Measurements from ENCODE around the gene KCNIP2.
A peak's percentile ranks its signal among the peaks of the same experiment; 100 is the strongest.
"Not testable (repeated sequence)": the region's sequence is repeated elsewhere in the genome, so short reads cannot be mapped to it uniquely, and the experiment has no call there.

KCNIP2 gene

GRCh38 chr10:101824736-101825135 is 18.9 kb downstream of the KCNIP2 start:
- peaks cover 20% of the 10 kb centered on the region for H3K4me1 Mint-ChIP-seq (ENCODE audit: low read depth)
- H3K36me3 Mint-ChIP-seq (ENCODE audit: low read depth), result peaks cover 8% of the 10 kb centered on the region
- no peaks in the 10 kb centered on the region for H3K9me3 Mint-ChIP-seq
- no peak overlapping the region for H3K4me3 Mint-ChIP-seq
- no peaks in the 10 kb centered on the region for H3K27me3 Mint-ChIP-seq
- no peak overlapping the region for H3K27ac Mint-ChIP-seq

- peaks cover 41% of the 10 kb centered on the region for H3K4me1 Mint-ChIP-seq (ENCODE audit: low read depth)
- peak overlapping the region; percentile 90 for H3K4me3 Mint-ChIP-seq
- peaks cover 22% of the 10 kb centered on the region for H3K36me3 Mint-ChIP-seq (ENCODE audit: low read depth)
- no peaks in the 10 kb centered on the region for H3K9me3 Mint-ChIP-seq
- no peaks in the 10 kb centered on the region for H3K27me3 Mint-ChIP-seq
- H3K27ac Mint-ChIP-seq, result peak overlapping the region; percentile 98
Observed at GRCh38 chr10:101818872-101819633, 24.5 kb downstream of the KCNIP2 start.

GRCh38 chr10:101818119-101818871 is 25.3 kb downstream of the KCNIP2 start, which contains the start of gene OGA:
Gene OGA (minus strand): TSS chr10:101818444. CDS start chr10:101818022, 422 bp downstream.
- peak within 1 kb of the TSS; percentile 90 for H3K4me3 Mint-ChIP-seq
- no peaks in the 10 kb centered on the region for H3K9me3 Mint-ChIP-seq
- peak within 1 kb of the TSS; percentile 98 for H3K27ac Mint-ChIP-seq
- no peaks in the 10 kb centered on the region for H3K27me3 Mint-ChIP-seq
- H3K4me1 Mint-ChIP-seq (ENCODE audit: low read depth), result peaks cover 48% of the 10 kb centered on the region
- peaks cover 27% of the 10 kb centered on the region for H3K36me3 Mint-ChIP-seq (ENCODE audit: low read depth)

DNA sequence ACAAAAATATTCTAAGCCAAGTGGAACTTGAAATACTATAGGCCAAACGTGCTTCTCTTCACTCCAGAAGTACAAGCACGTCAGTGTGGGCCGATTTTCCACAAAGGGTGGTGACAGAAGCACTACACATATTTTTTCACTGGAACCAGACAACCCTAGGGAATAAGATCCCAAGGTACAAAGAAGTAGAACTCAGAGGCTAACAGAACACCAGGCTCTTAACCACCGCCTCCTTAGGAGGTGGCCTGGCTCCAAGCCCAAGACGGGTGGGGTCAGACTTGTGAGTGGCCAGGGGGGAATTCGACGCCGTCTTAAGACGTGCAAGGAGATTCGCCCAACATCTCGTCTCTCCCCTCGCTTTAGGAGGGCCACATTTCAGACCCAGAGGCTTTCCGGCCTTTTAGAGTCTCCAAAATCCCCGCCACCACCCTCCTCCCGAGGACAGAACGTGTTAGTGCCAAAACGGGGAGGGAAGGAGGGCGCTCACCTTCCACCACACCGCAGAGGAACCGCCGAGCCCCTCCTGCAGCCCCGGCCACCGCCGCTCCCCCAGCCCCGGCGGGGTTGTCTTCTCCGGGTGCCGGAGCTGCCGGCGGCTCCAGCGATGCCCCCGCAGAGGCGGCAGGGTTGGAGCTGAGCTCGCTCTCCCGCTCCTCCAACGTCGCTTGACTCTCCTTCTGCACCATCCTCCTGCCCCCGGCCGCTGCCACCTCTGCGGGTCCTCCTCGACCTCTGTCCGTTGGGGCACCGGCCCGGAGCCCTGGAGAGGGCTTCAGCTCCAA is 26.1 kb downstream of the KCNIP2 start:
- Mint-ChIP-seq H3K27ac (peak overlapping the region; percentile 98), H3K27me3 (no peaks in the 10 kb centered on the region), H3K36me3 (ENCODE audit: low read depth) (peaks cover 35% of the 10 kb centered on the region), H3K4me3 (peak overlapping the region; percentile 90), H3K4me1 (ENCODE audit: low read depth) (peaks cover 56% of the 10 kb centered on the region), H3K9me3 (no peaks in the 10 kb centered on the region)

- H3K4me3 Mint-ChIP-seq, result peak overlapping the region; percentile 90
- H3K27me3 Mint-ChIP-seq, result no peaks in the 10 kb centered on the region
- peaks cover 39% of the 10 kb centered on the region for H3K36me3 Mint-ChIP-seq (ENCODE audit: low read depth)
- H3K4me1 Mint-ChIP-seq (ENCODE audit: low read depth), result peaks cover 58% of the 10 kb centered on the region
- peak overlapping the region; percentile 98 for H3K27ac Mint-ChIP-seq
- no peaks in the 10 kb centered on the region for H3K9me3 Mint-ChIP-seq
Observed at GRCh38 chr10:101816913-101817336, 26.7 kb downstream of the KCNIP2 start.

DNA sequence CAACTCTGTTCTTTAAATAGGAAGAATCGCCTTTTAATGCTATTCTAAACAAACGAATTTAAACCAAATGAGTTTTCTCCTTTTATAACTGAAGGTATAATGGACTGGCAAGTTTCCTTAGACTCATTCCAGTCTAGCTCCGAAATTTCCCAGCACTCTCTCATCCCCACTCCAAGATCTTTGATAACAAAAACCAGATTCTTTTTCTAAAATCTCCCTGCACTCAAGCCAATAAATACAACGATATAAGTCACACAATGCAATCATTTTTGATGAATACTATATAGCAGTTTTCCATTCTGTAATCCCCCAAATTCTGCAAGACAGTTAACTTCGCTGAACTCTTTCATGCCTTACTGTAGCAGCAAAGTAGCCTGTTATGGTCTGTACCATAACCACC is 27.2 kb downstream of the KCNIP2 start:
- Mint-ChIP-seq H3K4me3 (peak overlapping the region; percentile 90), H3K36me3 (ENCODE audit: low read depth) (peaks cover 44% of the 10 kb centered on the region), H3K27ac (peak overlapping the region; percentile 98), H3K4me1 (ENCODE audit: low read depth) (peaks cover 59% of the 10 kb centered on the region), H3K27me3 (no peaks in the 10 kb centered on the region), H3K9me3 (no peaks in the 10 kb centered on the region)

DNA sequence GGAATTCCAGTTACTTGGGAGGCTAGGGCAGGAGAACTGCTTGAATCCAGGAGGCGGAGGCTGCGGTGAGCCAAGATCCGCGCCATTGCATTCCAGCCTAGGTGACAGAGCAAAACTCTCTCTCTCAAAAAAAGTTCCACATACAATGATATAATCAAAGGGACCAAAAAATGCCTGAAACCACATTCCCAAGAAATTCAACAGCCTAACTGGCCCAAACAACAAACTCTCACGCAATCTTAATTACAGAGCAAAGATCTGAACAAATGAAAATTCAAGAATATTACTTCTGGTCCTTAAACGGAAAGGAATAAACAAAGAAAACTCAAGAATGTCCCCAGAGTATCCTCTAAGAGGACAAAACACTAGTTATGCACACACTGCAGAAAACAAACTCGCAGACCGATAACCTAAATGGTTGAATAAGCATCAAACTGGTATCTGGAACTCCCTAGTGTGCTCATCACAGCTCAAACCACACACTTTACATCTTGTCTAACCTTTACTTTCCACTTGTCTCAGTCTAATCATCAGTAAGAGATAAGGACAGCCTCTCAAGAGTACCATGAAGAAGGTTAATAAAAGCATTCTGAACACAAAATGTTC is 29.0 kb downstream of the KCNIP2 start:
- no peaks in the 10 kb centered on the region for H3K27me3 Mint-ChIP-seq
- no peaks in the 10 kb centered on the region for H3K9me3 Mint-ChIP-seq
- peaks cover 53% of the 10 kb centered on the region for H3K36me3 Mint-ChIP-seq (ENCODE audit: low read depth)
- H3K27ac Mint-ChIP-seq, result peak overlapping the region; percentile 98
- H3K4me3 Mint-ChIP-seq, result peak overlapping the region; percentile 90
- H3K4me1 Mint-ChIP-seq (ENCODE audit: low read depth), result peaks cover 61% of the 10 kb centered on the region

- peaks cover 65% of the 10 kb centered on the region for H3K36me3 Mint-ChIP-seq (ENCODE audit: low read depth)
- H3K27me3 Mint-ChIP-seq, result no peaks in the 10 kb centered on the region
- H3K4me1 Mint-ChIP-seq (ENCODE audit: low read depth), result peaks cover 58% of the 10 kb centered on the region
- H3K27ac Mint-ChIP-seq, result peak overlapping the region; percentile 4
- H3K4me3 Mint-ChIP-seq, result no peak overlapping the region
- no peaks in the 10 kb centered on the region for H3K9me3 Mint-ChIP-seq
Observed at GRCh38 chr10:101812606-101813005, 31.0 kb downstream of the KCNIP2 start.

DNA sequence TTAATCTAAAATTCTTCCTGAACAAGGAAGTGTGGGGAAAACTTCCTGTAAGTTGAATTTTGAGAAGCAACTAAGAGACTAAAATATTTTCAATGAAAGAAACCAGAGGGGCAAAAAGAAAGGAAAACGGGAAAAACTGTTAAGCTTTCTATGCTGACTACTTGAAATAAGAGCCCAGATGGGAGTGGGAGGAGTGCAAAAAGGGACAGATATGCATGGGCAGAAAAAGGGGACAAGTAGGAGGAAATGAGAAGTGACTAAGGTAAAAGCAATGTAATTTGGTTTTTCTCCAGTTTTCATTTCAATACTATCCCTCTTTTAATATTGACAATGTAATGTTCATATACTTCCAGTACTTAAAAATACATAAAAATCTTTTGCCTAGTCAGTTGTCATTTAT is 36.4 kb downstream of the KCNIP2 start:
- H3K27ac Mint-ChIP-seq, result peak overlapping the region; percentile 51
- peaks cover 53% of the 10 kb centered on the region for H3K36me3 Mint-ChIP-seq (ENCODE audit: low read depth)
- peaks cover 38% of the 10 kb centered on the region for H3K4me1 Mint-ChIP-seq (ENCODE audit: low read depth)
- H3K4me3 Mint-ChIP-seq, result no peak overlapping the region
- H3K9me3 Mint-ChIP-seq, result no peaks in the 10 kb centered on the region
- no peaks in the 10 kb centered on the region for H3K27me3 Mint-ChIP-seq

DNA sequence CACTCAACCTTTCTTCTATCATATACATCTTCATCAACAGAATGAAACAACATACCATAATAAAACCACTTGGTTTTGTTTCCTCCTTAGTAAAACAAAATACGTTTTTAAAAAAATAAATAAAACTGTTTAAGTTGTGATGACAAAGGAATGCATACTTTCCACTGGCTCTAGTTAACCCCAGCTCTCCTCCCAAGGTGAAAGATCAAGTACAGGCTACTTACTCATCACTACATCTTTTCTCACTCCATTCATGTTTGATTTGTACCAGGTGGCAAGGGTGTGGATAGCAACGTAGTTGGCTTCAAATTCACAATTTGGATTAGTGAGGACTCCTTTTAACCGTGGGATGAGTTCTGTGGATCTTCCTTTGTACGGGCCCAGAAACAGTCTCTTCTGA is 40.1 kb downstream of the KCNIP2 start:
- peaks cover 31% of the 10 kb centered on the region for H3K4me1 Mint-ChIP-seq (ENCODE audit: low read depth)
- no peak overlapping the region for H3K4me3 Mint-ChIP-seq
- H3K36me3 Mint-ChIP-seq (ENCODE audit: low read depth), result peaks cover 55% of the 10 kb centered on the region
- no peaks in the 10 kb centered on the region for H3K9me3 Mint-ChIP-seq
- H3K27ac Mint-ChIP-seq, result no peak overlapping the region
- H3K27me3 Mint-ChIP-seq, result no peaks in the 10 kb centered on the region

DNA sequence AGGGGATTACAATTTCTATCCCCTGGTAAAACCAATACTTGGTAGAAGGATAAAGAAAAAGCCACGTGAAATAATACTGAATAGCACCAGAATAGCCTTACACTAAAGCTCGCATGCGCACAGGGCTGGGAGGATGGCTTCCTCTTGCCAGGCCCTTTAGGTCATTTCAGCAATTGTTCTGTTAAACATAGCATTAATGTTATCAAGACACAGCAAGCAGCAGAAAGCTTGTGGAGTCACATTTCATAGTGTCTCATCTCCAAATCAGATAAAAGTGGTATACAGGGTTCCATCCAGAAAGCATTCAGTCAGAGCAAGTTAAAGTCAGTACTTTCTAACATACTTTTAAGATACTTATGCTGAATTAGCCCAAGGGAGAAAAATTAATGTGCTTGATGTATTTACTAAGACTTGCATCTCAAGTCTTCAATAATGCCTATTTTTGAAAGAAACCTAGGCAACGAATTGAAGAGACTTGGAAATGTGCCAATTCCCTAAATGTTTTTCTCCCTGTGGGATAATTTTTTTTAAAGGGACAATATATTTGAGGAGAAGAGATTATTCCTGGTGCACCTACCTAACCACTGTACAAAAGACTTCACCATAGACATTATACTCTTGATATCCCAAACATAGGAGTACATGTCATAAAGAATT is 46.1 kb downstream of the KCNIP2 start:
- H3K36me3 Mint-ChIP-seq (ENCODE audit: low read depth), result peaks cover 83% of the 10 kb centered on the region
- no peaks in the 10 kb centered on the region for H3K9me3 Mint-ChIP-seq
- no peak overlapping the region for H3K27ac Mint-ChIP-seq
- no peak overlapping the region for H3K4me3 Mint-ChIP-seq
- no peaks in the 10 kb centered on the region for H3K27me3 Mint-ChIP-seq
- H3K4me1 Mint-ChIP-seq (ENCODE audit: low read depth), result peaks cover 23% of the 10 kb centered on the region

DNA sequence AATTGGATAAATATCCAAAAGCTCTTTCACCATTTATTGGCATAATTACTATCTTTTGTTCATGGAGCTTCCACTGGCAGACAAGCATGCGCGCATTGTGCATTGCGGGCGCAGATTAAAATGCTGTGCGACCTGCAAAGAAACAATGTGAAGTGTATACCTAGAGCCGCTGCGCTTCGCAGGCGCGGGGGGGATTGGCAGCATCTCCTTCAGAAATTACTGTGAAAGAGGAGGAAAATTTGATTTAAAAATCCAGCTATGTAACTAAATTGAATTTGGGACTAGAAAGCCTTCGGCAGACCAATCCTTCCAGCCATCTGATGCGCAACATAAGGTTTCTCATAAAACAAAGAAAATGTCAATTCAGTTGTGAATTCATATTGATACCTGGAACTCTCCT is 50.1 kb downstream of the KCNIP2 start:
- Mint-ChIP-seq H3K36me3 (ENCODE audit: low read depth) (peaks cover 71% of the 10 kb centered on the region), H3K27me3 (no peaks in the 10 kb centered on the region), H3K4me3 (no peak overlapping the region), H3K4me1 (ENCODE audit: low read depth) (peaks cover 6% of the 10 kb centered on the region), H3K9me3 (no peaks in the 10 kb centered on the region), H3K27ac (no peak overlapping the region)

- H3K9me3 Mint-ChIP-seq, result no peaks in the 10 kb centered on the region
- no peak overlapping the region for H3K27ac Mint-ChIP-seq
- H3K4me1 Mint-ChIP-seq (ENCODE audit: low read depth), result peaks cover 9% of the 10 kb centered on the region
- H3K4me3 Mint-ChIP-seq, result no peak overlapping the region
- peaks cover 68% of the 10 kb centered on the region for H3K36me3 Mint-ChIP-seq (ENCODE audit: low read depth)
- no peaks in the 10 kb centered on the region for H3K27me3 Mint-ChIP-seq
Observed at GRCh38 chr10:101789686-101790085, 53.9 kb downstream of the KCNIP2 start.

DNA sequence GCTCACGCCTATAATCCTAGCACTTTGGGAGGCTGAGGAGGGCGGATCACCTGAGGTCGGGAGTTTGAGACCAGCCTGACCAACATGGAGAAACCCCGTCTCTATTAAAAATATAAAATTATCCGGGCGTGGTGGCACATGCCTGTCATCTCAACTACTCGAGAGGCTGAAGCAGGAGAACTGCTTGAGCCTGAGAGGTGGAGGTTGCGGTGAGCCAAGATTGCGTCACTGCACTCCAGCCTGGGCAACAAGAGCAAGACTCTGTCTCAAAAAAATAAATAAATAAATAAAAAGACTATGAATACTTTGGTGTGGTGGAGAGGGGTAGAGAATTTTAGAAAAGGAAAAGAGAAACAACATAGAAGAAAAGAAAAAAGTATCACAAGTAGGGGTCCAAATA is 54.4 kb downstream of the KCNIP2 start:
- not testable (repeated sequence) for H3K4me3 Mint-ChIP-seq, H3K9me3 Mint-ChIP-seq, H3K27ac Mint-ChIP-seq, H3K27me3 Mint-ChIP-seq
- peaks cover 68% of the 10 kb centered on the region for H3K36me3 Mint-ChIP-seq (ENCODE audit: low read depth)
- H3K4me1 Mint-ChIP-seq (ENCODE audit: low read depth), result peaks cover 13% of the 10 kb centered on the region

All from stimulated activated naive CD8-positive, alpha-beta T cell treated with anti-CD3 and anti-CD28 coated beads, Interleukin-15, Interleukin-2, amounts not matched to agents 100 ng/mL and 50 ng/mL, for 24 hours (primary cell).